NCI-H146 (cell line): Measurements from ENCODE around the gene ITSN1.
A peak's percentile ranks its signal among the peaks of the same experiment; 100 is the strongest.
"Not testable (repeated sequence)": the region's sequence is repeated elsewhere in the genome, so short reads cannot be mapped to it uniquely, and the experiment has no call there.

Experiments used
- DNase-seq: peaks from one replicate; lab custom pipeline; 2025; lab: John Stamatoyannopoulos, UW

Gene ITSN1

GRCh38 chr21:33651965-33652680, 9.8 kb downstream of the ITSN1 start:
- DNase-seq: peak; percentile 54

GRCh38 chr21:33654412-33654811, 12.1 kb downstream of the ITSN1 start:
- no peak for DNase-seq

GRCh38 chr21:33655588-33656221, 13.4 kb downstream of the ITSN1 start:
- DNase-seq: no peak

GRCh38 chr21:33657124-33657820, 15.0 kb downstream of the ITSN1 start:
- DNase-seq: no peak

- no peak for DNase-seq
Observed at GRCh38 chr21:33658919-33659567, 16.7 kb downstream of the ITSN1 start.

- DNase-seq: no peak
Observed at GRCh38 chr21:33659568-33659949, 17.3 kb downstream of the ITSN1 start.

GRCh38 chr21:33660406-33660805, 18.1 kb downstream of the ITSN1 start:
- no peak for DNase-seq

GRCh38 chr21:33661146-33661545, 18.8 kb downstream of the ITSN1 start:
- no peak for DNase-seq

- no peak for DNase-seq
Observed at GRCh38 chr21:33662046-33662445, 19.7 kb downstream of the ITSN1 start.

GRCh38 chr21:33663241-33663640, 20.9 kb downstream of the ITSN1 start:
- no peak for DNase-seq

GRCh38 chr21:33664135-33664534, 21.8 kb downstream of the ITSN1 start:
- no peak for DNase-seq

- no peak for DNase-seq
Observed at GRCh38 chr21:33666153-33666552, 23.9 kb downstream of the ITSN1 start.

- peak; percentile 1 for DNase-seq
Observed at GRCh38 chr21:33667636-33668035, 25.3 kb downstream of the ITSN1 start.

GRCh38 chr21:33668180-33668579, 25.9 kb downstream of the ITSN1 start:
- DNase-seq: no peak

- DNase-seq: no peak
Observed at GRCh38 chr21:33668620-33669019, 26.3 kb downstream of the ITSN1 start.

GRCh38 chr21:33670076-33670978, 28.0 kb downstream of the ITSN1 start:
- DNase-seq: no peak

GRCh38 chr21:33673473-33673872, 31.2 kb downstream of the ITSN1 start:
- no peak for DNase-seq

- DNase-seq: no peak
Observed at GRCh38 chr21:33674226-33674625, 31.9 kb downstream of the ITSN1 start.

GRCh38 chr21:33676666-33677065, 34.4 kb downstream of the ITSN1 start:
- DNase-seq: not testable (repeated sequence)

GRCh38 chr21:33677450-33677849, 35.1 kb downstream of the ITSN1 start:
- no peak for DNase-seq

GRCh38 chr21:33680870-33681269, 38.6 kb downstream of the ITSN1 start:
- no peak for DNase-seq
